ENCODE data around the gene NPAS2. TPM values are rescaled to one million over a fixed set of nuclear protein-coding genes. Genes with fewer than 3 reads are reported as not detected.
A peak's percentile ranks its signal among the peaks of the same experiment; 100 is the strongest.

NPAS2 gene
- total and polyA plus RNA-seq, 2 of the 8 experiments (the other 6 are each of a cell fraction or from before 2014, with no cell fraction given) = 1.8 to 1.9 TPM

- peaks cover 33 to 52% (median 46%) of the 10 kb centered on the region in 4 experiments for H3K36me3 ChIP-seq (ENCODE audit: control insufficient read depth in 2 of 4, insufficient read depth in 4 of 4, low read length in 3 of 4)
- H3K4me3 ChIP-seq (ENCODE audit: extremely low read depth in 1 of 4, insufficient read depth in 2 of 4, low read depth in 3 of 4, low read length in 4 of 4) = peak overlapping the region; percentile 88 to 99 (median 94)
- H3K79me2 ChIP-seq (ENCODE audit: control insufficient read depth in 1 of 2, insufficient read depth in 2 of 2, low read length in 2 of 2) = peaks cover 6 to 33% of the 10 kb centered on the region in 2 experiments
- peaks cover 5 to 10% (median 8%) of the 10 kb centered on the region in 4 experiments; a peak in 6 of 7 replicates for H3K4me1 ChIP-seq (replicated peaks in 1 of 4; ENCODE audit: control insufficient read depth in 3 of 4, insufficient read depth in 4 of 4, low read length in 3 of 4)
- H3K4me2 ChIP-seq (ENCODE audit: insufficient read depth in 1 of 2, low read depth in 2 of 2, low read length in 2 of 2) = peak overlapping the region; percentile 92
- H3K23ac ChIP-seq (ENCODE audit: insufficient read length) = no peak overlapping the region
- DNase-seq (ENCODE audit: low read depth in 1 of 2, low spot score in 2 of 2) (no peak), FAIRE-seq (no peak)
- H2BK15ac ChIP-seq (ENCODE audit: low read length) = no peak overlapping the region; the same call in 1 of the 2 replicates
- H4K91ac ChIP-seq (replicated peaks; ENCODE audit: insufficient read length, low read length) = peak overlapping the region; percentile 83
- peak overlapping the region; percentile 87 for H3K56ac ChIP-seq (replicated peaks; ENCODE audit: insufficient read length, low read depth, low read length)
- peaks cover 3% of the 10 kb centered on the region for H3K79me1 ChIP-seq (ENCODE audit: low read depth, low read length)
- ChIA-PET POLR2A (ENCODE audit: partially characterized antibody) (interaction anchor here (0.5 to 8.5 kb wide), 53 partner anchors 8 to 1145 kb away, joined by 3 to 151 read pairs (median 5); partner anchors contain the start of genes CNOT11, NPAS2, PDCL3 and TBC1D8), CTCF (ENCODE audit: partially characterized antibody) (interaction anchor here (0.8 to 2.5 kb wide), 11 partner anchors 10 to 408 kb away, joined by 3 to 9 read pairs (median 4); no protein-coding TSS in a partner anchor)
- H3K27me3 ChIP-seq (replicated peaks in 1 of 4; ENCODE audit: control insufficient read depth in 3 of 4, extremely low read depth in 1 of 4, insufficient read depth in 3 of 4, low read length in 3 of 4) = peaks cover 0 to 7% (median 2%) of the 10 kb centered on the region in 4 experiments; a peak in 3 of 7 replicates
- H2BK20ac ChIP-seq (ENCODE audit: low read length) = no peak overlapping the region
- peak overlapping the region; percentile 51; the same call in 1 of the 2 replicates for H2BK12ac ChIP-seq (ENCODE audit: low read depth, low read length)
- H3K18ac ChIP-seq (ENCODE audit: extremely low read depth, low read length) = peak overlapping the region; percentile 80
- H3K23me2 ChIP-seq (ENCODE audit: low read depth, low read length) = peaks cover 8% of the 10 kb centered on the region
- TF ChIP-seq POLR2AphosphoS5 (IDR thresholded peaks at IDR 0.05; ENCODE audit: low read depth, low read length) = peak; percentile 65; the same call in 1 of the 2 replicates
- 0 out of 2 replicates have a peak, but pooled peaks have one; percentile 9 for TF ChIP-seq KDM5A (IDR thresholded peaks at IDR 0.05; ENCODE audit: low read length)
- no peak for TF ChIP-seq POLR2A (IDR thresholded peaks at IDR 0.05; ENCODE audit: control extremely low read depth in 1 of 2, low read depth in 2 of 2, low read length in 2 of 2)
- TF ChIP-seq SAP30 (IDR thresholded peaks at IDR 0.05; ENCODE audit: insufficient read depth, insufficient replicate concordance, low read length) = peak; percentile 58
- no peak for TF ChIP-seq TBP (IDR thresholded peaks at IDR 0.05; ENCODE audit: low read depth, low read length)
- TF ChIP-seq CHD1 (IDR thresholded peaks at IDR 0.05; ENCODE audit: low read depth, low read length) = peak; percentile 12
- no peak overlapping the region for H2BK120ac ChIP-seq (replicated peaks; ENCODE audit: low read depth, low read length)
- H4K5ac ChIP-seq (ENCODE audit: insufficient read length, low read depth, low read length) = peak overlapping the region; percentile 68
- H3K9ac ChIP-seq (replicated peaks in 1 of 4; ENCODE audit: extremely low read depth in 1 of 4, low read depth in 3 of 4, low read length in 3 of 4) = peak overlapping the region; percentile 90 to 98 (median 96)
- H4K8ac ChIP-seq (ENCODE audit: extremely low read depth, insufficient read depth, low read length) = peak overlapping the region; percentile 95
- no peak overlapping the region for H3K14ac ChIP-seq (ENCODE audit: insufficient read length)
- no peaks in the 10 kb centered on the region for H3K9me3 ChIP-seq (ENCODE audit: insufficient read depth in 2 of 2, low read depth in 1 of 2, low read length in 1 of 2)
- H2BK5ac ChIP-seq (ENCODE audit: low read depth, low read length) = peak overlapping the region; percentile 79
- no peak overlapping the region for H2AFZ ChIP-seq (ENCODE audit: low read length)
- peak overlapping the region; percentile 53 for H3K4ac ChIP-seq (replicated peaks; ENCODE audit: insufficient read length, low read depth, low read length)
- peaks cover 18 to 28% of the 10 kb centered on the region in 2 experiments for H4K20me1 ChIP-seq (replicated peaks in 1 of 2; ENCODE audit: control insufficient read depth in 1 of 2, insufficient read depth in 2 of 2, low read length in 2 of 2)
- H2AK5ac ChIP-seq (ENCODE audit: low read depth, low read length) = peak overlapping the region; percentile 88
- 2% methylated on average over 22 of the region's 26 CpGs; no CpG with 5 or more reads in 1 of the 2 experiments for WGBS, 2 experiments (ENCODE audit: extremely low coverage in 1 of 2, insufficient coverage in 1 of 2, insufficient read length in 1 of 2, insufficient replicate concordance in 2 of 2, low coverage in 1 of 2, low lambda C conversion rate in 2 of 2, missing lambda C conversion rate in 1 of 2)
- H3K27ac ChIP-seq (ENCODE audit: low read depth, low read length) = peak overlapping the region; percentile 91
These were observed 182.8 kb downstream of the NPAS2 start for GRCh38 chr2:101002562-101003277.

All from H1 (cell line).